Transverse colon (tissue), 4 donors: ENCODE data around the gene ACP2. TPM values are rescaled to one million over a fixed set of nuclear protein-coding genes. Genes with fewer than 3 reads are reported as not detected.

Experiments used
- DNase-seq: peaks from one replicate; pipeline ENCODE4 v3.0.0-alpha.2; 2019
- H3K27ac ChIP-seq, 4 donors: fragments of 200-600 bp; sonication (generic); 2 replicates each; pipeline ENCODE4 v1.5.1; 2016 to 2018; ENCODE audit warnings: inconsistent platforms in 4 of 4
- H3K27me3 ChIP-seq: fragments of 200-600 bp; sonication (generic); 2 replicates; pipeline ENCODE4 v1.5.1; 2017; ENCODE audit warnings: inconsistent platforms
- H3K36me3 ChIP-seq, 4 donors: fragments of 200-600 bp; sonication (generic); 2 replicates each; pipeline ENCODE4 v1.5.1; 2017 to 2019; ENCODE audit warnings: inconsistent platforms in 4 of 4
- H3K4me1 ChIP-seq, 4 donors: fragments of 200-600 bp; sonication (generic); 2 replicates each; pipeline ENCODE4 v1.5.1; 2017 to 2020; ENCODE audit warnings: inconsistent platforms in 4 of 4
- H3K4me3 ChIP-seq, 4 donors: fragments of 200-600 bp; sonication (generic); 1 replicate in 1 of 4; 2 replicates in 3 of 4; pipeline versions ENCODE4 v1.5.1 to v1.6.1; 2017 to 2019; ENCODE audit warnings: inconsistent platforms in 4 of 4
- H3K9me3 ChIP-seq, 2 donors: fragments of 200-600 bp; sonication (generic); 2 replicates each; pipeline ENCODE4 v1.5.1; 2017 to 2019; ENCODE audit warnings: inconsistent platforms in 2 of 2
- CTCF ChIP-seq, 5 experiments: fragments of 200-600 bp in 3 of 5; fragments of 450-650 bp in 2 of 5; sonication (generic) in 3 of 5; IDR thresholded peaks; 1 replicate in 2 of 5; 2 replicates in 3 of 5; pipeline ENCODE4 v1.5.1; 2016 to 2017; ENCODE audit warnings: antibody characterized with exemption in 5 of 5, inconsistent platforms in 3 of 5, mild to moderate bottlenecking in 2 of 5, moderate library complexity in 1 of 5
- EP300 ChIP-seq: sonication (generic); formaldehyde crosslinking; IDR thresholded peaks from one replicate; pipeline ENCODE4 v1.6.1; 2017; ENCODE audit warnings: antibody characterized with exemption, low read depth
- POLR2A ChIP-seq: fragments of 450-650 bp; IDR thresholded peaks from one replicate; pipeline ENCODE4 v1.6.1; 2016; ENCODE audit warnings: antibody characterized with exemption, mild to moderate bottlenecking, moderate library complexity
- POLR2AphosphoS5 ChIP-seq, 3 donors: sonication (generic); formaldehyde crosslinking; IDR thresholded peaks; one replicate each; pipeline ENCODE4 v1.6.1; 2016; ENCODE audit warnings: antibody characterized with exemption in 3 of 3
- WGBS, 2 donors: methylation state at CpG; one replicate each; pipeline ENCODE4 v1.1.5; 2018; ENCODE audit warnings: low coverage in 1 of 2; 5-methylcytosine and 5-hydroxymethylcytosine counted together
- in situ Hi-C, 4 donors: fragments of 200-750 bp; cut with MboI; loops; one replicate each; pipeline versions ENCODE4 v1.15.0 to v1.15.1; 2017; ENCODE audit warnings: low sequenced_read_pairs in 3 of 4, low pct_ligation_motif_present in 1 of 4, low pct_unique_long_range_greater_than_20kb in 1 of 4
- intact Hi-C: fragments of 100-400 bp; cut with DNase I; formaldehyde crosslinking; loops from one replicate; pipeline ENCODE4 v1.15.1; 2023; ENCODE audit warnings: low total_unique reads
- total RNA-seq, 4 donors: library from RNA; depleted of rRNA; stranded (reverse); fragments of >200 nt; gene quantifications; one replicate each; pipeline ENCODE4 v1.1.0, GENCODE V29; 2016

ACP2 gene
- total RNA-seq, 4 donors from 2014 or later, result 66.3 to 120 (median 88.9) TPM

GRCh38 chr11:47270331-47271271, 22.0 kb upstream of the ACP2 start:
- Histone ChIP-seq H3K27me3 (no peaks in the 10 kb centered on the region), H3K4me3 (peak overlapping the region; percentile 63 to 95 (median 88)), H3K36me3 (peaks cover 0 to 14% (median 7%) of the 10 kb centered on the region in 4 donors), H3K27ac (peak overlapping the region; percentile 94 to 98 (median 97)), H3K9me3 (no peaks in the 10 kb centered on the region), H3K4me1 (peaks cover 26 to 42% (median 36%) of the 10 kb centered on the region in 4 donors)
- WGBS, 2 donors, result 2 to 5% methylated on average over 12 to 19 of the region's 34 CpGs
- intact Hi-C loops (loop anchor here (10.0 kb wide), 1 partner anchor 74 kb away; no protein-coding TSS in a partner anchor), in situ Hi-C loops (no loop called here)
- peak; percentile 34 for DNase-seq
- TF ChIP-seq EP300 (no peak), POLR2AphosphoS5 (IDR thresholded peaks at IDR 0.05) (peak in 2 of 3 donors; percentile 13 to 19)

GRCh38 chr11:47269829-47270305, 21.3 kb upstream of the ACP2 start, which contains the start of gene MADD:
TSS of gene MADD (plus strand) at chr11:47270133.
- Histone ChIP-seq H3K27me3 (no peaks in the 10 kb centered on the region), H3K4me1 (peaks cover 26 to 48% (median 41%) of the 10 kb centered on the region in 4 donors), H3K27ac (peak within 1 kb of the TSS; percentile 94 to 98 (median 97)), H3K9me3 (no peaks in the 10 kb centered on the region), H3K4me3 (peak within 1 kb of the TSS; percentile 63 to 95 (median 88)), H3K36me3 (peaks cover 0 to 7% (median 3%) of the 10 kb centered on the region in 4 donors)
- in situ Hi-C loops, result loop anchor here in 1 of 4 donors (10.0 kb wide), 1 partner anchor 95 kb away; the partner anchor contains the start of gene ARFGAP2
- intact Hi-C loops, result loop anchor here (10.0 kb wide), 1 partner anchor 75 kb away; no protein-coding TSS in a partner anchor
- TF ChIP-seq CTCF (IDR thresholded peaks at IDR 0.05) (no peak), POLR2A (peak; percentile 76), EP300 (no peak), POLR2AphosphoS5 (IDR thresholded peaks at IDR 0.05) (peak; percentile 78 to 83 (median 82))
- DNase-seq, result peak; percentile 90
- WGBS, 2 donors, result 0% methylated on average over 18 of the region's 57 CpGs; no CpG with 5 or more reads in 1 of the 2 donors

GRCh38 chr11:47269002-47269828, 20.6 kb upstream of the ACP2 start:
- 2% methylated on average over 44 of the region's 52 CpGs; no CpG with 5 or more reads in 1 of the 2 donors for WGBS, 2 donors
- no peaks in the 10 kb centered on the region for H3K27me3 ChIP-seq
- H3K9me3 ChIP-seq, result no peaks in the 10 kb centered on the region
- in situ Hi-C loops, result loop anchor here in 1 of 4 donors (10.0 kb wide), 1 partner anchor 94 kb away; the partner anchor contains the start of gene ARFGAP2
- H3K4me1 ChIP-seq, result peaks cover 26 to 51% (median 41%) of the 10 kb centered on the region in 4 donors
- peak overlapping the region; percentile 94 to 98 (median 97) for H3K27ac ChIP-seq
- TF ChIP-seq CTCF (IDR thresholded peaks at IDR 0.05) (peak in 4 of 5 experiments; percentile 24 to 60 (median 42)), POLR2AphosphoS5 (IDR thresholded peaks at IDR 0.05) (peak in 2 of 3 donors; percentile 26 to 61), EP300 (no peak), POLR2A (peak; percentile 62)
- H3K4me3 ChIP-seq, result peak overlapping the region; percentile 63 to 95 (median 88)
- intact Hi-C loops, result no loop called here
- H3K36me3 ChIP-seq, result peaks cover 0 to under 1% (median 0%) of the 10 kb centered on the region in 4 donors
- peak; percentile 91 for DNase-seq

GRCh38 chr11:47268448-47269001, 19.9 kb upstream of the ACP2 start:
- no peaks in the 10 kb centered on the region for H3K9me3 ChIP-seq
- H3K36me3 ChIP-seq, result no peaks in the 10 kb centered on the region
- 46 to 60% methylated on average over 5 to 13 of the region's 13 CpGs for WGBS, 2 donors
- no peak for TF ChIP-seq POLR2AphosphoS5 (IDR thresholded peaks at IDR 0.05)
- no peak for TF ChIP-seq EP300
- TF ChIP-seq POLR2A, result no peak
- no peak for TF ChIP-seq CTCF (IDR thresholded peaks at IDR 0.05)
- peaks cover 26 to 51% (median 41%) of the 10 kb centered on the region in 4 donors for H3K4me1 ChIP-seq
- in situ Hi-C loops, result loop anchor here in 1 of 4 donors (10.0 kb wide), 1 partner anchor 94 kb away; the partner anchor contains the start of gene ARFGAP2
- DNase-seq, result no peak
- peak overlapping the region in 2 of 4 donors; percentile 87 to 95 for H3K4me3 ChIP-seq
- intact Hi-C loops, result no loop called here
- peak overlapping the region; percentile 94 to 98 (median 97) for H3K27ac ChIP-seq
- no peaks in the 10 kb centered on the region for H3K27me3 ChIP-seq
